Keratinocyte (primary cell): ENCODE results near the gene IRGM. TPM values are rescaled to one million over a fixed set of nuclear protein-coding genes. Genes with fewer than 3 reads are reported as not detected.

Experiments
- DNase-seq: peaks from one replicate; pipeline ENCODE4 v3.0.0-alpha.2; 2011; ENCODE audit warnings: low read depth, missing footprints, low spot score
- FAIRE-seq: peaks from 2 replicates; lab custom pipeline; 2011; peaks lifted over from hg19 to GRCh38; lab: Jason Lieb, UNC
- H2AFZ ChIP-seq: 2 replicates; pipeline ENCODE4 v1.6.0; 2012; ENCODE audit warnings: low read length, control low read depth, inconsistent platforms; ENCODE audit not compliant: control insufficient read depth
- H3K27ac ChIP-seq: 2 replicates; pipeline ENCODE4 v1.5.1; 2011; ENCODE audit warnings: low read length; ENCODE audit not compliant: control insufficient read depth, insufficient read depth
- H3K27me3 ChIP-seq: 3 replicates; pipeline ENCODE4 v1.6.0; 2011; ENCODE audit warnings: low read length; ENCODE audit not compliant: control insufficient read depth, insufficient read depth; ENCODE audit errors: extremely low read depth
- H3K36me3 ChIP-seq, 2 experiments: 2 replicates in 1 of 2; 3 replicates in 1 of 2; pipeline ENCODE4 v1.5.1; 2011; ENCODE audit warnings: low read length in 2 of 2, mild to moderate bottlenecking in 1 of 2; ENCODE audit not compliant: control insufficient read depth in 2 of 2, insufficient read depth in 2 of 2; ENCODE audit errors: extremely low read depth in 1 of 2
- H3K4me1 ChIP-seq: 3 replicates; pipeline ENCODE4 v1.5.1; 2011; ENCODE audit warnings: low read length; ENCODE audit not compliant: control insufficient read depth, insufficient read depth; ENCODE audit errors: extremely low read depth
- H3K4me2 ChIP-seq: 3 replicates; pipeline ENCODE4 v1.6.0; 2011; ENCODE audit warnings: low read depth, low read length; ENCODE audit not compliant: control insufficient read depth, insufficient read depth; ENCODE audit errors: extremely low read depth
- H3K4me3 ChIP-seq, 3 experiments: fragments of 200-600 bp in 1 of 3; sonication (generic) in 1 of 3; 2 replicates in 2 of 3; 3 replicates in 1 of 3; pipeline ENCODE4 v1.5.1; 2011 to 2016; ENCODE audit warnings: low read length in 3 of 3, mild to moderate bottlenecking in 3 of 3, control low read depth in 2 of 3, inconsistent platforms in 1 of 3, low read depth in 1 of 3, mixed read lengths in 1 of 3, mixed run types in 1 of 3, moderate library complexity in 1 of 3; ENCODE audit not compliant: control insufficient read depth in 2 of 3, insufficient read depth in 2 of 3; ENCODE audit errors: extremely low read depth in 1 of 3
- H3K79me2 ChIP-seq: 2 replicates; pipeline ENCODE4 v1.6.0; 2012; ENCODE audit warnings: low read length; ENCODE audit not compliant: control insufficient read depth, insufficient read depth
- H3K9ac ChIP-seq: 3 replicates; pipeline ENCODE4 v1.6.0; 2011; ENCODE audit warnings: low read length; ENCODE audit not compliant: control insufficient read depth, insufficient read depth; ENCODE audit errors: extremely low read depth
- H3K9me1 ChIP-seq: 3 replicates; pipeline ENCODE4 v1.6.0; 2011; ENCODE audit warnings: low read length; ENCODE audit not compliant: control insufficient read depth, insufficient read depth; ENCODE audit errors: extremely low read depth
- H3K9me3 ChIP-seq: 2 replicates; pipeline ENCODE4 v1.5.1; 2012; ENCODE audit warnings: low read depth, low read length; ENCODE audit not compliant: control insufficient read depth
- H4K20me1 ChIP-seq: 3 replicates; pipeline ENCODE4 v1.6.0; 2011; ENCODE audit warnings: low read length; ENCODE audit not compliant: control insufficient read depth, insufficient read depth; ENCODE audit errors: extremely low read depth
- EZH2 ChIP-seq: IDR thresholded peaks from one replicate; pipeline ENCODE4 v1.6.1; 2012; ENCODE audit warnings: inconsistent platforms, mild to moderate bottlenecking, low read length, moderate library complexity
- dilution Hi-C: fragments of 300-500 bp; cut with MboI; formaldehyde crosslinking; loops from one replicate; pipeline ENCODE4 v1.7.0; 2020; ENCODE audit warnings: low sequenced_read_pairs; ENCODE audit not compliant: extremely low pct_ligation_motif_present
- polyA plus RNA-seq, 5 experiments: library from polyadenylated mRNA; depleted of rRNA in 3 of 5; stranded (reverse) in 3 of 5; stranded (forward) in 1 of 5; unstranded in 1 of 5; fragments of >200 nt; gene quantifications; 1 replicate in 1 of 5; 2 replicates in 3 of 5; 3 replicates in 1 of 5; pipeline versions ENCODE4 v1.2.1 to v1.2.3, GENCODE V29; 2011 to 2012; ENCODE audit warnings: missing spikeins in 2 of 5, low read depth in 1 of 5, low replicate concordance in 1 of 5
- TF ChIP-seq, protein P1 (sequence below), 3 experiments: IDR thresholded peaks in 1 of 3; conservative IDR thresholded peaks in 1 of 3; optimal IDR thresholded peaks in 1 of 3; 2 replicates in 2 of 3; 3 replicates in 1 of 3; pipeline versions ENCODE3 to v1.5.1; 2011; ENCODE audit warnings: low read length in 3 of 3, mild to moderate bottlenecking in 3 of 3, moderate library complexity in 2 of 3, control low read depth in 1 of 3, inconsistent platforms in 1 of 3; ENCODE audit not compliant: insufficient read depth in 2 of 3; ENCODE audit errors: extremely low read depth in 1 of 3

IRGM gene
- polyA plus RNA-seq, 1 donor (not counting 4 experiments of a cell fraction or from before 2014, with no cell fraction given), result not detected

DNA sequence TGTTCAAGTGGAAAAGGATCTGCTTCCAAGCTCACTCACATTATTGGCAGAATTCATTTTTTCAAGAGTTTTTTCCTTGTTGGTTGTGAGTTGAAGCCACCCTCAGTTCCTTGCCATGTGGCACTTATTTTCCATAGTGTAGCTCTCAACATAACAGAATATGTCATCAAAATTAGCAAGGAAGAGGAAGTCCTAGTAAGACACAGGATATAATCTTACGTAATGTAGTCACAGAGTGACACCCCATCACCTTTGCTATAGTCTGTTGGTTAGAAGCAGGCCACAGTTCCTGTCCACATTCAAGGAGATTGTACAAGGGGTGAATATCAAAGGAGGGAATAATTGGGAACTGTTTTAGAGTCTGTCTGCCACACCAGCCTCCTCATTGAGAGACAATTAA lies 15.7 kb downstream of the IRGM start:
- no peak for TF ChIP-seq EZH2
- TF ChIP-seq, protein P1, sequence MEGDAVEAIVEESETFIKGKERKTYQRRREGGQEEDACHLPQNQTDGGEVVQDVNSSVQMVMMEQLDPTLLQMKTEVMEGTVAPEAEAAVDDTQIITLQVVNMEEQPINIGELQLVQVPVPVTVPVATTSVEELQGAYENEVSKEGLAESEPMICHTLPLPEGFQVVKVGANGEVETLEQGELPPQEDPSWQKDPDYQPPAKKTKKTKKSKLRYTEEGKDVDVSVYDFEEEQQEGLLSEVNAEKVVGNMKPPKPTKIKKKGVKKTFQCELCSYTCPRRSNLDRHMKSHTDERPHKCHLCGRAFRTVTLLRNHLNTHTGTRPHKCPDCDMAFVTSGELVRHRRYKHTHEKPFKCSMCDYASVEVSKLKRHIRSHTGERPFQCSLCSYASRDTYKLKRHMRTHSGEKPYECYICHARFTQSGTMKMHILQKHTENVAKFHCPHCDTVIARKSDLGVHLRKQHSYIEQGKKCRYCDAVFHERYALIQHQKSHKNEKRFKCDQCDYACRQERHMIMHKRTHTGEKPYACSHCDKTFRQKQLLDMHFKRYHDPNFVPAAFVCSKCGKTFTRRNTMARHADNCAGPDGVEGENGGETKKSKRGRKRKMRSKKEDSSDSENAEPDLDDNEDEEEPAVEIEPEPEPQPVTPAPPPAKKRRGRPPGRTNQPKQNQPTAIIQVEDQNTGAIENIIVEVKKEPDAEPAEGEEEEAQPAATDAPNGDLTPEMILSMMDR (optimal IDR thresholded peaks at IDR 0.05 in 1 of 3, IDR thresholded peaks at IDR 0.05 in 1 of 3, conservative IDR thresholded peaks at IDR 0.05 in 1 of 3; ENCODE audit: extremely low read depth in 1 of 3, insufficient read depth in 2 of 3, low read length in 3 of 3), result no peak
- H3K79me2 ChIP-seq, result no peaks in the 10 kb centered on the region
- DNase-seq, result no peak

GRCh38 chr5:150879358-150879757 lies 33.0 kb downstream of the IRGM start:
- TF ChIP-seq, protein P1 (optimal IDR thresholded peaks at IDR 0.05 in 1 of 3, IDR thresholded peaks at IDR 0.05 in 1 of 3, conservative IDR thresholded peaks at IDR 0.05 in 1 of 3; ENCODE audit: extremely low read depth in 1 of 3, insufficient read depth in 2 of 3, low read length in 3 of 3), result no peak
- TF ChIP-seq EZH2, result no peak
- Histone ChIP-seq H3K4me2 (no peak overlapping the region), H3K9me3 (peaks cover 2% of the 10 kb centered on the region), H3K79me2 (no peaks in the 10 kb centered on the region), H3K27me3 (no peaks in the 10 kb centered on the region), H2AFZ (no peak overlapping the region), H4K20me1 (no peaks in the 10 kb centered on the region), H3K4me1 (no peaks in the 10 kb centered on the region), H3K27ac (no peak overlapping the region), H3K36me3 (no peaks in the 10 kb centered on the region), H3K4me3 (no peak overlapping the region), H3K9me1 (no peaks in the 10 kb centered on the region), H3K9ac (no peak overlapping the region)
- FAIRE-seq (no peak), DNase-seq (no peak)
- dilution Hi-C loops, result no loop called here

More for the DNA sequence above, 15.7 kb downstream of the IRGM start:
- Histone ChIP-seq H3K9me3 (no peaks in the 10 kb centered on the region), H3K4me2 (no peak overlapping the region), H3K4me1 (no peaks in the 10 kb centered on the region), H2AFZ (no peak overlapping the region), H4K20me1 (no peaks in the 10 kb centered on the region), H3K36me3 (no peaks in the 10 kb centered on the region), H3K27ac (no peak overlapping the region), H3K9me1 (no peaks in the 10 kb centered on the region), H3K4me3 (no peak overlapping the region), H3K9ac (no peak overlapping the region), H3K27me3 (no peaks in the 10 kb centered on the region)
- dilution Hi-C loops, result no loop called here
- FAIRE-seq, result no peak
